H1 (cell line): ENCODE measurements around the gene RTN3. TPM values are rescaled to one million over a fixed set of nuclear protein-coding genes. Genes with fewer than 3 reads are reported as not detected.

Source experiments
- CTCF ChIA-PET: fragments of 300-600 bp; sonication (Branson Sonifier 250); formaldehyde crosslinking; loops from one replicate; lab custom pipeline; 2021; ENCODE audit not compliant: partially characterized antibody; lab: Charles Lee
- POLR2A ChIA-PET: fragments of 300-600 bp; sonication (Branson Sonifier 250); formaldehyde crosslinking; loops from one replicate; lab custom pipeline; 2021; ENCODE audit warnings: inconsistent platforms; ENCODE audit not compliant: partially characterized antibody; lab: Charles Lee
- DNase-seq, 2 experiments: peaks; one replicate each; pipeline versions ENCODE4 v3.0.0 to v3.0.0-alpha.2; 2010 to 2022; ENCODE audit warnings: low spot score in 2 of 2, low read depth in 1 of 2, mixed read lengths in 1 of 2
- FAIRE-seq: peaks from 2 replicates; lab custom pipeline; 2011; peaks lifted over from hg19 to GRCh38; lab: Jason Lieb, UNC
- H2AFZ ChIP-seq: 2 replicates; pipeline ENCODE4 v1.8.1; 2012; ENCODE audit warnings: low read length, inconsistent platforms
- H2AK5ac ChIP-seq: 2 replicates; pipeline ENCODE4 v1.6.1; 2013; ENCODE audit warnings: low read depth, low read length
- H2BK120ac ChIP-seq: replicated peaks from 2 replicates; pipeline ENCODE3; 2013; ENCODE audit warnings: low read depth, low read length, inconsistent platforms
- H2BK12ac ChIP-seq: 2 replicates; pipeline ENCODE4 v1.6.1; 2013; ENCODE audit warnings: low read depth, low read length
- H2BK15ac ChIP-seq: 2 replicates; pipeline ENCODE4 v1.6.1; 2013; ENCODE audit warnings: low read length
- H2BK20ac ChIP-seq: 2 replicates; pipeline ENCODE4 v1.6.1; 2013; ENCODE audit warnings: low read length
- H2BK5ac ChIP-seq: 2 replicates; pipeline ENCODE4 v1.6.1; 2013; ENCODE audit warnings: low read depth, low read length
- H3K14ac ChIP-seq: 2 replicates; pipeline ENCODE4 v1.6.1; 2013; ENCODE audit warnings: inconsistent platforms; ENCODE audit not compliant: insufficient read length
- H3K18ac ChIP-seq: 2 replicates; pipeline ENCODE4 v1.6.1; 2013; ENCODE audit warnings: low read length; ENCODE audit errors: extremely low read depth
- H3K23ac ChIP-seq: 2 replicates; pipeline ENCODE4 v1.6.1; 2013; ENCODE audit warnings: inconsistent platforms; ENCODE audit not compliant: insufficient read length
- H3K23me2 ChIP-seq: 2 replicates; pipeline ENCODE4 v1.6.1; 2013; ENCODE audit warnings: low read depth, low read length
- H3K27ac ChIP-seq: 2 replicates; pipeline ENCODE4 v1.6.1; 2011; ENCODE audit warnings: low read depth, low read length, inconsistent platforms
- H3K27me3 ChIP-seq, 4 experiments: replicated peaks in 1 of 4; 1 replicate in 1 of 4; 2 replicates in 3 of 4; pipeline versions ENCODE4 v1.6.1 to v1.8.1; 2011 to 2013; ENCODE audit warnings: low read length in 3 of 4, mild to moderate bottlenecking in 3 of 4, inconsistent platforms in 2 of 4, mixed read lengths in 2 of 4, moderate library complexity in 1 of 4; ENCODE audit not compliant: control insufficient read depth in 3 of 4, insufficient read depth in 3 of 4; ENCODE audit errors: extremely low read depth in 1 of 4
- H3K36me3 ChIP-seq, 4 experiments: 2 replicates each; pipeline versions ENCODE4 v1.6.1 to v1.8.1; 2011 to 2013; ENCODE audit warnings: mild to moderate bottlenecking in 4 of 4, low read length in 3 of 4, moderate library complexity in 2 of 4, control low read depth in 1 of 4, inconsistent platforms in 1 of 4; ENCODE audit not compliant: insufficient read depth in 4 of 4, control insufficient read depth in 2 of 4
- H3K4ac ChIP-seq: replicated peaks from 2 replicates; pipeline ENCODE3; 2013; ENCODE audit warnings: low read length, low read depth, mixed read lengths, inconsistent platforms; ENCODE audit not compliant: insufficient read length
- H3K4me1 ChIP-seq, 4 experiments: replicated peaks in 1 of 4; 1 replicate in 1 of 4; 2 replicates in 3 of 4; pipeline versions ENCODE4 v1.6.1 to v1.8.1; 2011 to 2013; ENCODE audit warnings: low read length in 3 of 4, inconsistent platforms in 2 of 4, mixed read lengths in 1 of 4; ENCODE audit not compliant: insufficient read depth in 4 of 4, control insufficient read depth in 3 of 4
- H3K4me2 ChIP-seq, 2 experiments: 2 replicates each; pipeline versions ENCODE4 v1.6.1 to v1.8.1; 2011 to 2013; ENCODE audit warnings: low read depth in 2 of 2, low read length in 2 of 2, control low read depth in 1 of 2, inconsistent platforms in 1 of 2, mild to moderate bottlenecking in 1 of 2; ENCODE audit not compliant: insufficient read depth in 1 of 2
- H3K4me3 ChIP-seq, 4 experiments: fragments of 200-600, 300-600 bp in 1 of 4; sonication (generic), shearing (Covaris generic), sonication (Bioruptor Twin) in 1 of 4; 2 replicates each; pipeline versions ENCODE4 v1.5.1 to v1.8.1; 2011 to 2016; ENCODE audit warnings: low read length in 4 of 4, low read depth in 3 of 4, control low read depth in 2 of 4, inconsistent platforms in 2 of 4, mild to moderate bottlenecking in 2 of 4, mixed read lengths in 1 of 4, moderate library complexity in 1 of 4; ENCODE audit not compliant: insufficient read depth in 2 of 4; ENCODE audit errors: extremely low read depth in 1 of 4
- H3K56ac ChIP-seq: replicated peaks from 2 replicates; pipeline ENCODE3; 2013; ENCODE audit warnings: low read depth, mild to moderate bottlenecking, mixed read lengths, low read length, inconsistent platforms; ENCODE audit not compliant: insufficient read length
- H3K79me1 ChIP-seq: 2 replicates; pipeline ENCODE4 v1.6.1; 2013; ENCODE audit warnings: low read depth, low read length, control low read depth
- H3K79me2 ChIP-seq, 2 experiments: 2 replicates each; pipeline versions ENCODE4 v1.6.1 to v1.8.1; 2012 to 2013; ENCODE audit warnings: low read length in 2 of 2, mild to moderate bottlenecking in 2 of 2, inconsistent platforms in 1 of 2; ENCODE audit not compliant: insufficient read depth in 2 of 2, control insufficient read depth in 1 of 2
- H3K9ac ChIP-seq, 4 experiments: replicated peaks in 1 of 4; 1 replicate in 1 of 4; 2 replicates in 3 of 4; pipeline versions ENCODE4 v1.6.1 to v1.8.1; 2011 to 2013; ENCODE audit warnings: low read depth in 3 of 4, low read length in 3 of 4, control low read depth in 2 of 4, mild to moderate bottlenecking in 2 of 4, moderate library complexity in 2 of 4, inconsistent platforms in 1 of 4; ENCODE audit errors: extremely low read depth in 1 of 4
- H3K9me3 ChIP-seq, 2 experiments: 2 replicates each; pipeline versions ENCODE4 v1.6.1 to v1.8.1; 2012 to 2013; ENCODE audit warnings: mild to moderate bottlenecking in 2 of 2, moderate library complexity in 2 of 2, control low read depth in 1 of 2, inconsistent platforms in 1 of 2, low read depth in 1 of 2, low read length in 1 of 2, mixed read lengths in 1 of 2; ENCODE audit not compliant: insufficient read depth in 2 of 2
- H4K20me1 ChIP-seq, 2 experiments: replicated peaks in 1 of 2; 2 replicates each; pipeline versions ENCODE3 to v1.8.1; 2011 to 2013; ENCODE audit warnings: inconsistent platforms in 2 of 2, low read length in 2 of 2, mild to moderate bottlenecking in 1 of 2; ENCODE audit not compliant: insufficient read depth in 2 of 2, control insufficient read depth in 1 of 2
- H4K5ac ChIP-seq: 2 replicates; pipeline ENCODE4 v1.6.1; 2013; ENCODE audit warnings: low read length, low read depth, mixed read lengths, inconsistent platforms; ENCODE audit not compliant: insufficient read length
- H4K8ac ChIP-seq: 2 replicates; pipeline ENCODE4 v1.8.0; 2013; ENCODE audit warnings: mild to moderate bottlenecking, moderate library complexity, low read length, inconsistent platforms; ENCODE audit not compliant: insufficient read depth; ENCODE audit errors: extremely low read depth
- H4K91ac ChIP-seq: replicated peaks from 2 replicates; pipeline ENCODE3; 2013; ENCODE audit warnings: low read length, mixed read lengths, inconsistent platforms; ENCODE audit not compliant: insufficient read length
- ATF2 ChIP-seq: IDR thresholded peaks from 2 replicates; pipeline ENCODE4 v1.6.1; 2012; ENCODE audit warnings: low read length, inconsistent platforms
- TAF7 ChIP-seq: optimal IDR thresholded peaks from 2 replicates; pipeline ENCODE3; 2011; ENCODE audit warnings: low read depth, mild to moderate bottlenecking, inconsistent platforms, low read length, moderate library complexity, borderline replicate concordance
- TCF12 ChIP-seq: IDR thresholded peaks from 2 replicates; pipeline ENCODE4 v1.6.1; 2011; ENCODE audit warnings: low read depth, mild to moderate bottlenecking, low read length
- WGBS, 2 experiments: shearing (Covaris generic) in 1 of 2; methylation state at CpG; one replicate each; pipeline versions ENCODE4 v1.1.6 to v1.1.7; 2013 to 2015; ENCODE audit warnings: low lambda C conversion rate in 2 of 2, mixed read lengths in 2 of 2, inconsistent platforms in 1 of 2, low coverage in 1 of 2, missing lambda C conversion rate in 1 of 2; ENCODE audit not compliant: insufficient replicate concordance in 2 of 2, insufficient coverage in 1 of 2, insufficient read length in 1 of 2; ENCODE audit errors: extremely low coverage in 1 of 2, missing lambda C conversion rate in 1 of 2; 5-methylcytosine and 5-hydroxymethylcytosine counted together
- polyA plus RNA-seq, 7 experiments: library from polyadenylated mRNA; depleted of rRNA in 3 of 7; stranded (reverse) in 5 of 7; unstranded in 2 of 7; fragments of >200 nt in 5 of 7; fragments of 200-250 nt in 2 of 7; gene quantifications; 1 replicate in 5 of 7; 2 replicates in 1 of 7; 4 replicates in 1 of 7; pipeline versions ENCODE4 v1.2.1 to v1.2.3, GENCODE V29; 2011 to 2013; ENCODE audit warnings: missing spikeins in 2 of 7, mixed read lengths in 2 of 7
- total RNA-seq: library from RNA; stranded (reverse); fragmentation: NEBNext Ultra II Directional; extraction: Animal tissue kit (Norgen Biotek cat#: 25700); gene quantifications from 2 replicates; pipeline ENCODE4 v1.2.1, GENCODE V29; 2021

RTN3 gene
- total and polyA plus RNA-seq, 2 of the 8 experiments (the other 6 are each of a cell fraction or from before 2014, with no cell fraction given), result 160 to 203 TPM

GRCh38 chr11:63764340-63764678 lies 83.0 kb downstream of the RTN3 start:
- H3K79me2 ChIP-seq, result peaks cover 0 to 50% of the 10 kb centered on the region in 2 experiments; a peak in 2 of 4 replicates
- no peak overlapping the region for H3K14ac ChIP-seq
- H2BK15ac ChIP-seq, result no peak overlapping the region; the same call in 1 of the 2 replicates
- H3K56ac ChIP-seq, result no peak overlapping the region
- 0 out of 2 replicates have a peak overlapping the region, but pooled peaks have one; percentile 3 for H4K8ac ChIP-seq
- POLR2A ChIA-PET, result interaction anchor here (0.6 to 6.8 kb wide), 27 partner anchors 9 to 443 kb away, joined by 3 to 73 read pairs (median 3); partner anchors contain the start of genes FERMT3 and RCOR2
- H4K20me1 ChIP-seq, result peaks cover 21% of the 10 kb centered on the region in 2 experiments
- H3K18ac ChIP-seq, result peak overlapping the region; percentile 24
- H2BK12ac ChIP-seq, result no peak overlapping the region
- TF ChIP-seq ATF2 (no peak), TCF12 (0 out of 2 replicates have a peak, but pooled peaks have one; percentile 3), TAF7 (peak; percentile 19)
- H3K4me2 ChIP-seq, result peak overlapping the region; percentile 78 to 93
- peak overlapping the region; percentile 16 to 96 (median 58); a peak in 7 of 8 replicates for H3K4me3 ChIP-seq
- H2BK120ac ChIP-seq, result no peak overlapping the region
- H3K9me3 ChIP-seq, result no peaks in the 10 kb centered on the region
- no peak overlapping the region; a peak in 2 of 7 replicates for H3K9ac ChIP-seq
- peak overlapping the region; percentile 90; the same call in 1 of the 2 replicates for H2AK5ac ChIP-seq
- no peak overlapping the region for H3K23ac ChIP-seq
- H2BK5ac ChIP-seq, result peak overlapping the region; percentile 73; the same call in 1 of the 2 replicates
- H2BK20ac ChIP-seq, result peak overlapping the region; percentile 61; the same call in 1 of the 2 replicates
- H4K91ac ChIP-seq, result no peak overlapping the region
- CTCF ChIA-PET, result interaction anchor here (0.6 to 1.2 kb wide), 3 partner anchors 45 to 142 kb away, joined by 3 read pairs; no protein-coding TSS in a partner anchor
- peaks cover 5 to 39% (median 27%) of the 10 kb centered on the region in 4 experiments for H3K4me1 ChIP-seq
- FAIRE-seq (no peak), DNase-seq (no peak)
- peaks cover 0 to 14% (median 0%) of the 10 kb centered on the region in 4 experiments; a peak in 2 of 8 replicates for H3K36me3 ChIP-seq
- H3K27ac ChIP-seq, result no peak overlapping the region
- peaks cover 9% of the 10 kb centered on the region for H3K79me1 ChIP-seq
- H3K27me3 ChIP-seq, result no peaks in the 10 kb centered on the region
- H4K5ac ChIP-seq, result peak overlapping the region; percentile 24
- H3K4ac ChIP-seq, result no peak overlapping the region
- H3K23me2 ChIP-seq, result peaks cover 9% of the 10 kb centered on the region; the same call in 1 of the 2 replicates
- H2AFZ ChIP-seq, result no peak overlapping the region
- WGBS, 2 experiments, result 8% methylated on average over 7 of the region's 23 CpGs; no CpG with 5 or more reads in 1 of the 2 experiments
